Measurements from ENCODE around the gene BUD31. TPM values are rescaled to one million over a fixed set of nuclear protein-coding genes. Genes with fewer than 3 reads are reported as not detected.

The BUD31 gene
- total RNA-seq, 1 experiment from 2014 or later, result 154 TPM

- TF ChIP-seq POLR2AphosphoS5 (IDR thresholded peaks at IDR 0.05; ENCODE audit: low read depth, low read length) (no peak), RAD21 (IDR thresholded peaks at IDR 0.05; ENCODE audit: low read depth) (no peak), SP1 (IDR thresholded peaks at IDR 0.05; ENCODE audit: low read depth) (no peak), ZNF274 (IDR thresholded peaks at IDR 0.05; ENCODE audit: low read depth, low read length) (no peak)
- CTCF ChIA-PET, result no interaction called here
- peaks cover 13 to 19% of the 10 kb centered on the region in 2 experiments; a peak in 3 of 4 replicates for H3K4me1 ChIP-seq (ENCODE audit: control insufficient read depth in 1 of 2, insufficient read depth in 2 of 2, low read length in 2 of 2)
- DNase-seq (ENCODE audit: low read depth, low spot score) (no peak), ATAC-seq (peak; percentile 6; the same call in 1 of the 2 replicates)
- H3K79me2 ChIP-seq (ENCODE audit: insufficient read depth, low read length), result peaks cover 83% of the 10 kb centered on the region
- H3K36me3 ChIP-seq (ENCODE audit: control insufficient read depth in 1 of 2, insufficient read depth in 2 of 2, low read length in 2 of 2), result peaks cover 23 to 41% of the 10 kb centered on the region in 2 experiments; a peak in 3 of 4 replicates
- no peak overlapping the region for H2AFZ ChIP-seq (ENCODE audit: low read depth, low read length, poor library complexity, severe bottlenecking)
- peak overlapping the region; percentile 92 to 100 for H3K4me3 ChIP-seq (replicated peaks in 1 of 2; ENCODE audit: low read depth in 1 of 2, low read length in 2 of 2)
- H3K27ac ChIP-seq (ENCODE audit: low read depth, low read length), result peak overlapping the region; percentile 94
- peak overlapping the region; percentile 96 for H3K4me2 ChIP-seq (ENCODE audit: low read length)
- intact Hi-C loops (cut with micrococcal nuclease), result no loop called here
- no peaks in the 10 kb centered on the region for H3K9me2 ChIP-seq (ENCODE audit: insufficient read depth)
- no peaks in the 10 kb centered on the region for H3K9me3 ChIP-seq (ENCODE audit: control insufficient read depth in 1 of 2, insufficient read depth in 1 of 2, low read depth in 1 of 2, low read length in 2 of 2)
- RAD21 ChIA-PET (ENCODE audit: low non-redundant PET in 1 of 2, low total read pairs in 2 of 2, uncharacterized antibody in 2 of 2, unreplicated experiment in 2 of 2), result no interaction called here
- BruUV-seq (replicated peaks), result TSS peak; percentile 66
- H3K9ac ChIP-seq (ENCODE audit: low read length), result peak overlapping the region; percentile 89
- no peaks in the 10 kb centered on the region; the same call in 1 of the 2 replicates for H4K20me1 ChIP-seq (ENCODE audit: insufficient read depth)
- H3K27me3 ChIP-seq (ENCODE audit: insufficient read depth, low read length), result no peaks in the 10 kb centered on the region
- POLR2A ChIA-PET, result interaction anchor here (0.7 to 1.5 kb wide), 9 partner anchors 10 to 149 kb away, joined by 3 to 6 read pairs (median 5); partner anchors contain the start of genes ZKSCAN5 and ZNF655
These were observed 413 bp downstream of the BUD31 start for GRCh38 chr7:99409192-99409572.

- peaks cover 28 to 42% of the 10 kb centered on the region in 2 experiments; a peak in 3 of 4 replicates for H3K36me3 ChIP-seq (ENCODE audit: control insufficient read depth in 1 of 2, insufficient read depth in 2 of 2, low read length in 2 of 2)
- H3K79me2 ChIP-seq (ENCODE audit: insufficient read depth, low read length), result peaks cover 77% of the 10 kb centered on the region
- H3K4me1 ChIP-seq (ENCODE audit: control insufficient read depth in 1 of 2, insufficient read depth in 2 of 2, low read length in 2 of 2), result peaks cover 13 to 19% of the 10 kb centered on the region in 2 experiments; a peak in 3 of 4 replicates
- peak overlapping the region; percentile 96 for H3K4me2 ChIP-seq (ENCODE audit: low read length)
- no peak for TF ChIP-seq JUND (IDR thresholded peaks at IDR 0.05)
- no peak for TF ChIP-seq REST (IDR thresholded peaks at IDR 0.05; ENCODE audit: low read depth)
- TF ChIP-seq ZBTB33 (IDR thresholded peaks at IDR 0.05; ENCODE audit: extremely low read depth, insufficient replicate concordance, low read length), result no peak
- no peak for TF ChIP-seq TCF7L2 (IDR thresholded peaks at IDR 0.05; ENCODE audit: borderline replicate concordance, extremely low read depth, insufficient read depth, insufficient read length)
- ChIA-PET RAD21 (ENCODE audit: low non-redundant PET in 1 of 2, low total read pairs in 2 of 2, uncharacterized antibody in 2 of 2, unreplicated experiment in 2 of 2) (no interaction called here), CTCF (no interaction called here), POLR2A (no interaction called here)
- H3K9ac ChIP-seq (ENCODE audit: low read length), result peak overlapping the region; percentile 89
- no peak for DNase-seq (ENCODE audit: low read depth, low spot score)
- H3K27me3 ChIP-seq (ENCODE audit: insufficient read depth, low read length), result no peaks in the 10 kb centered on the region
- no peaks in the 10 kb centered on the region for H3K9me3 ChIP-seq (ENCODE audit: control insufficient read depth in 1 of 2, insufficient read depth in 1 of 2, low read depth in 1 of 2, low read length in 2 of 2)
- no peak overlapping the region for H2AFZ ChIP-seq (ENCODE audit: low read depth, low read length, poor library complexity, severe bottlenecking)
- peak overlapping the region; percentile 92 to 100 for H3K4me3 ChIP-seq (replicated peaks in 1 of 2; ENCODE audit: low read depth in 1 of 2, low read length in 2 of 2)
- no peak for ATAC-seq
- intact Hi-C loops (cut with micrococcal nuclease), result no loop called here
- no peaks in the 10 kb centered on the region for H3K9me2 ChIP-seq (ENCODE audit: insufficient read depth)
- no TSS peak for BruUV-seq (replicated peaks)
- H4K20me1 ChIP-seq (ENCODE audit: insufficient read depth), result no peaks in the 10 kb centered on the region; the same call in 1 of the 2 replicates
- no peak overlapping the region for H3K27ac ChIP-seq (ENCODE audit: low read depth, low read length)
These were observed 1.0 kb downstream of the BUD31 start for GRCh38 chr7:99409806-99410205.

Data from HCT116 (cell line).